Activated CD8-positive, alpha-beta T cell treated with anti-CD3 and anti-CD28 coated beads for 36 hours (primary cell): ENCODE measurements around the gene SLC17A3. TPM values are rescaled to one million over a fixed set of nuclear protein-coding genes. Genes with fewer than 3 reads are reported as not detected.
A peak's percentile ranks its signal among the peaks of the same experiment; 100 is the strongest.

Experiments
- ATAC-seq: fragments of 200-7000 bp; cut with Tn5 transposase; one replicate; pipeline ENCODE4 v1.10.0; 2021; ENCODE audit warnings: mild to moderate bottlenecking, moderate library complexity
- CTCF ChIA-PET: fragments of 350-600 bp; sonication (Branson Sonifier 250); formaldehyde crosslinking; loops from one replicate; lab custom pipeline; 2021; ENCODE audit warnings: antibody characterized with exemption; lab: Charles Lee
- POLR2A ChIA-PET: fragments of 350-600 bp; sonication (Branson Sonifier 250); formaldehyde crosslinking; loops from one replicate; lab custom pipeline; 2021; ENCODE audit warnings: antibody characterized with exemption; lab: Charles Lee
- DNase-seq: peaks from one replicate; pipeline ENCODE4 v3.0.0-alpha.2; 2020
- H3K27ac Mint-ChIP-seq: one replicate; pipeline ENCODE4 v1.8.0; 2021; ENCODE audit warnings: mild to moderate bottlenecking, mixed read lengths
- H3K27me3 Mint-ChIP-seq: one replicate; pipeline ENCODE4 v1.8.0; 2021; ENCODE audit warnings: mixed read lengths
- H3K36me3 Mint-ChIP-seq: one replicate; pipeline ENCODE4 v1.8.0; 2021; ENCODE audit warnings: low read depth, mixed read lengths
- H3K4me1 Mint-ChIP-seq: one replicate; pipeline ENCODE4 v1.8.0; 2021; ENCODE audit warnings: low read depth, mixed read lengths
- H3K4me3 Mint-ChIP-seq: one replicate; pipeline ENCODE4 v1.8.0; 2021; ENCODE audit warnings: mild to moderate bottlenecking, moderate library complexity, mixed read lengths
- H3K9me3 Mint-ChIP-seq: one replicate; pipeline ENCODE4 v1.8.0; 2021; ENCODE audit warnings: mixed read lengths
- intact Hi-C: fragments of 100-400 bp; cut with micrococcal nuclease; formaldehyde crosslinking; loops from one replicate; pipeline ENCODE4 v1.10.0; 2022
- total RNA-seq, 2 experiments: library from RNA; stranded (reverse); gene quantifications; one replicate each; pipeline ENCODE4 v1.2.3, GENCODE V29; 2021
- TF ChIP-seq, protein P1 (sequence below): fragments of 200-600 bp; IDR thresholded peaks from one replicate; pipeline ENCODE4 v1.8.0; 2022; ENCODE audit warnings: antibody characterized with exemption, mild to moderate bottlenecking

SLC17A3 gene
- total RNA-seq, 2 experiments from 2014 or later = not detected

DNA sequence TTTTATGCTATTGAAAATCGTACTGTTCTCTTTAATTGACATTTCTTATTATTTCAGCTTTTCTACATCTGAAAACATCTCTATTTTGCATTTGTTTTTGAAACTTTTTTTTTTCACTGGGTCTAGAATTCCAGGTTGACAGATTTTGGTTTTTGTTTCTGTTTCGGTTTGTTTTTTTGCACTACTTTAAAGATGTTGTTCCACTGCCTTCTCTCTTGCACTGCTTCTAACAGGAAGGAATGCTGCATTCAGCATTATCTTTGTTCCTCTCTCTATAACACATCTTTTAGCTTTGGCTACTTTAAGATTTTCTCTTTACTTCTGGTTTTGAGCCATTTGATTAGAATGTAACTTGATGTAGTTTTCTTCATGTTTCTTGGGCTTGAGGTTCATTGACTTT, 22.1 kb downstream of the SLC17A3 start:
- intact Hi-C loops = no loop called here
- ChIA-PET CTCF (interaction anchor here (1.0 kb wide), 1 partner anchor 59 kb away, joined by 3 read pairs; no protein-coding TSS in a partner anchor), POLR2A (interaction anchor here (0.6 kb wide), 1 partner anchor 9 kb away, joined by 3 read pairs; no protein-coding TSS in a partner anchor)
- no peak overlapping the region for H3K27ac Mint-ChIP-seq
- TF ChIP-seq, protein P1, sequence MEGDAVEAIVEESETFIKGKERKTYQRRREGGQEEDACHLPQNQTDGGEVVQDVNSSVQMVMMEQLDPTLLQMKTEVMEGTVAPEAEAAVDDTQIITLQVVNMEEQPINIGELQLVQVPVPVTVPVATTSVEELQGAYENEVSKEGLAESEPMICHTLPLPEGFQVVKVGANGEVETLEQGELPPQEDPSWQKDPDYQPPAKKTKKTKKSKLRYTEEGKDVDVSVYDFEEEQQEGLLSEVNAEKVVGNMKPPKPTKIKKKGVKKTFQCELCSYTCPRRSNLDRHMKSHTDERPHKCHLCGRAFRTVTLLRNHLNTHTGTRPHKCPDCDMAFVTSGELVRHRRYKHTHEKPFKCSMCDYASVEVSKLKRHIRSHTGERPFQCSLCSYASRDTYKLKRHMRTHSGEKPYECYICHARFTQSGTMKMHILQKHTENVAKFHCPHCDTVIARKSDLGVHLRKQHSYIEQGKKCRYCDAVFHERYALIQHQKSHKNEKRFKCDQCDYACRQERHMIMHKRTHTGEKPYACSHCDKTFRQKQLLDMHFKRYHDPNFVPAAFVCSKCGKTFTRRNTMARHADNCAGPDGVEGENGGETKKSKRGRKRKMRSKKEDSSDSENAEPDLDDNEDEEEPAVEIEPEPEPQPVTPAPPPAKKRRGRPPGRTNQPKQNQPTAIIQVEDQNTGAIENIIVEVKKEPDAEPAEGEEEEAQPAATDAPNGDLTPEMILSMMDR = no peak
- no peaks in the 10 kb centered on the region for H3K36me3 Mint-ChIP-seq
- ATAC-seq (no peak), DNase-seq (no peak)
- peaks cover 5% of the 10 kb centered on the region for H3K4me1 Mint-ChIP-seq
- no peaks in the 10 kb centered on the region for H3K9me3 Mint-ChIP-seq
- H3K4me3 Mint-ChIP-seq = no peak overlapping the region
- peaks cover 11% of the 10 kb centered on the region for H3K27me3 Mint-ChIP-seq

DNA sequence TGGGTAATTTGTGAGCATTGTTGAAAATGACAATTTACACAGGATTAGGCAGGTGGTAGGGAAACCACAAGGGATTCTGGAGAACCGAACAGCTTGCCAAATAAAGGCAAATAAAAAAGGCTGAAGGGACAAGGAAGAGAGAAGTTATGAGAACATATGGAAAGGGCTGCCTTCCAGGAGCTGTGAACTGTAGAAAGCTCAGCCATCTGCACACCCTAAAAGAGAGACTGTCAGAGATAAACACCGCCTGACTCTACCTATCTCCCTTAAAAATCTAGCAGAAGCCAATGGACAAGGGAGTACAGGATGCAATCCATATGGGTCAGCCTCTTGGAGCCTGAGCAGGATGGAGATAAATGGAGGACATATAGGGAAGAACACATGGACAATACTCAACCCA, 29.5 kb downstream of the SLC17A3 start:
- CTCF ChIA-PET = interaction anchor here (1.0 kb wide), 1 partner anchor 8 kb away, joined by 4 read pairs; no protein-coding TSS in a partner anchor
- POLR2A ChIA-PET = no interaction called here
- TF ChIP-seq, protein P1 = no peak
- no peak for DNase-seq
- Mint-ChIP-seq H3K9me3 (no peaks in the 10 kb centered on the region), H3K27ac (no peak overlapping the region), H3K4me1 (no peaks in the 10 kb centered on the region), H3K36me3 (no peaks in the 10 kb centered on the region), H3K27me3 (peaks cover 20% of the 10 kb centered on the region), H3K4me3 (no peak overlapping the region)
- no peak for ATAC-seq
- intact Hi-C loops = no loop called here

DNA sequence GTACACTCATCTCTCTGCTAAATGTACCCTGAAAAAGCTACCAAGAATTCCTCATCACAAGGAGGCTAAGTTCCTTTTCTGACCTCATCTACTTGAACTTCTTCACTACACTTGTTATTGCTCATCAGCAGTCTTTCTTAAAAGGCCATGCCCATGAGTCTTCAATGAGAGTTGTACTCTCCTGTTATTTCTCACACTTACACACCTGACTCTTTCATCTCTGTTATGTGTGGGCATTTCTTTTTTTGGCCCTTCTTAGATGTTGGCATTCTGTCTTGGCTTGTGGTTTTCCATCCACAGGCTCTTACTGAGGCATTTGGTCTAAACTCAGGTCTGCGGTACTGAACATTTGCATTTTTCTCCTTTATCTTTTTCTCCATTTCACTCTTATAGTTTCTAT, 31.5 kb downstream of the SLC17A3 start:
- ChIA-PET CTCF (no interaction called here), POLR2A (interaction anchor here (1.4 kb wide), 1 partner anchor 12 kb away, joined by 3 read pairs; no protein-coding TSS in a partner anchor)
- TF ChIP-seq, protein P1 = no peak
- H3K36me3 Mint-ChIP-seq = no peaks in the 10 kb centered on the region
- H3K9me3 Mint-ChIP-seq = no peaks in the 10 kb centered on the region
- intact Hi-C loops = no loop called here
- no peak overlapping the region for H3K27ac Mint-ChIP-seq
- DNase-seq = peak; percentile 45
- no peak overlapping the region for H3K4me3 Mint-ChIP-seq
- peak; percentile 91 for ATAC-seq
- H3K27me3 Mint-ChIP-seq = peaks cover 14% of the 10 kb centered on the region
- H3K4me1 Mint-ChIP-seq = no peaks in the 10 kb centered on the region

DNA sequence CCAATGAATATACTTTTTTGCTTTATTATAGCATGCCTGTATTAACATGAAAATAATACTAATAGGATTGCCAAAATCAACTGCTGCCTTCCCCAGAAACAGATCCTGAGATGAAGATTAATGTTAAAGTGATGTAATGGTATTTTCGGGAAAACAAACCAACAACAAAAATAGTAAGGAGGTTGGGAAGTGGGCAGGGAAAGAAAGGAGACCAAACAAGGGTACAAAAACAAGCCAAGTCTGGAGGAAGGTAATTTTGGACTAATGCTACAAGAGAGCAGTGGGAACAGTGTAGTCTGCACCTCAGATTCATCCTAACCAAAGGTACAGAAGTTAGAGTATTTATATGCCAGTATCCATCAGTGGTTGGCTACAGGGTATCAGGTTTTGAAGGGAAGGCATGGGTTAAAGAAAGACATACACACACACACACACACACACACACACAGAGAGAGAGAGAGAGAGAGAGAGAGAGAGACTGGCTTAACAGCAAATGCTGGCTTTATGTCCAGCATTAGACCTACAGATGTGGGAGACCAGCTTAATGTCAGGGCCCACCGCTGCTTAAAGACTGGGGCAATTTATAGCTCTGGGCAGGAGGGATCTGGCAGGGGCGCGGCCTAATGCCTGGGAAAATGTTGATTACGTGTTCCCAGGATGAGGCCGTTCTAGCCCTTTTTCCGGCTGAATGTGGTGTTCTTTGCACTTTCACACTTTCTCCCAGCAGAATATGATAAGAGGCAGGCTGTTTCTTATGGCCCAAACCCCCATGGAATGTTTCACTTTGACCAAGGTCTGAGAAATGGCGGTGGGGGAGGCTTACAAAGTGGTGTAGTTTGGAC, 38.4 kb downstream of the SLC17A3 start:
- peaks cover 13% of the 10 kb centered on the region for H3K27me3 Mint-ChIP-seq
- ChIA-PET CTCF (no interaction called here), POLR2A (no interaction called here)
- H3K36me3 Mint-ChIP-seq = no peaks in the 10 kb centered on the region
- no peak for DNase-seq
- no peaks in the 10 kb centered on the region for H3K4me1 Mint-ChIP-seq
- intact Hi-C loops = no loop called here
- H3K27ac Mint-ChIP-seq = no peak overlapping the region
- H3K9me3 Mint-ChIP-seq = no peaks in the 10 kb centered on the region
- TF ChIP-seq, protein P1 = no peak
- no peak overlapping the region for H3K4me3 Mint-ChIP-seq
- no peak for ATAC-seq

DNA sequence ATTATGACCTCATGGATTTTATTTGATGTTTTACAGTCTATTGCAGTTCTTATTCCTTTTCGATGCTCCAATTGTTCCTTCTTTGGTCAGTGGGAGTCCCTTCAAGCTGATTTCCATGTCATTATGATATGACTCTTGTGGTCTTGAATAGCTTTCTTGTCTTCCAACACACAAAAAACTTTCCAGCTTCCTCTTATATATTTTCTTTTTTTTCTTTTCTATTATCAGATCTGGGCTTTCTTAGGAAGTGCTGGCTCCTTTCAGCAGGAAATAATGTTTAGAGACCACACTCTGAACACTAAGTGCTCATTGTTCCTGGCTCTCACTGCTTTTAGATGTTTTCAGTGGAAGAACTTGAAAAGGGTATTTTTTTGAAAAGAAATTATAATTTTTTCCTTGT, 39.1 kb downstream of the SLC17A3 start:
- TF ChIP-seq, protein P1 = no peak
- CTCF ChIA-PET = interaction anchor here (0.7 to 1.4 kb wide), 2 partner anchors 12 to 47 kb away, joined by 3 to 4 read pairs; no protein-coding TSS in a partner anchor
- H3K4me3 Mint-ChIP-seq = no peak overlapping the region
- H3K27ac Mint-ChIP-seq = no peak overlapping the region
- no peaks in the 10 kb centered on the region for H3K9me3 Mint-ChIP-seq
- H3K36me3 Mint-ChIP-seq = no peaks in the 10 kb centered on the region
- intact Hi-C loops = no loop called here
- no peak for DNase-seq
- H3K27me3 Mint-ChIP-seq = peaks cover 6% of the 10 kb centered on the region
- POLR2A ChIA-PET = no interaction called here
- ATAC-seq = no peak
- no peaks in the 10 kb centered on the region for H3K4me1 Mint-ChIP-seq
